Neural cell (in vitro differentiated cells): ENCODE measurements around the gene PRIMPOL. TPM values are rescaled to one million over a fixed set of nuclear protein-coding genes. Genes with fewer than 3 reads are reported as not detected.

Experiments used
- H2AFZ ChIP-seq: fragments of 200-600, 300-800 bp; sonication (generic), shearing (Covaris generic); 2 replicates; pipeline ENCODE4 v1.6.0; 2014; ENCODE audit warnings: low read depth, mild to moderate bottlenecking, antibody characterized with exemption, low read length, moderate library complexity
- H3F3A ChIP-seq: fragments of 200-600 bp; shearing (Covaris generic); 2 replicates; pipeline ENCODE4 v1.6.1; 2016; ENCODE audit warnings: mild to moderate bottlenecking, moderate library complexity, mixed read lengths, antibody characterized with exemption, low read length; ENCODE audit not compliant: insufficient read depth, poor library complexity, severe bottlenecking
- H3K27ac ChIP-seq: fragments of 200-600, 300-800 bp; sonication (generic), shearing (Covaris generic); 2 replicates; pipeline ENCODE4 v1.5.1; 2014; ENCODE audit warnings: mild to moderate bottlenecking, low read length, moderate library complexity
- H3K27me3 ChIP-seq: fragments of 300-800, 200-600 bp; sonication (generic), shearing (Covaris generic); 2 replicates; pipeline ENCODE4 v1.6.0; 2014; ENCODE audit warnings: mild to moderate bottlenecking, low read depth, low read length, moderate library complexity; ENCODE audit not compliant: insufficient read depth
- H3K36me3 ChIP-seq: fragments of 300-800, 200-600 bp; sonication (generic), shearing (Covaris generic); 2 replicates; pipeline ENCODE4 v1.5.1; 2014; ENCODE audit warnings: mild to moderate bottlenecking, antibody characterized with exemption, low read length, moderate library complexity; ENCODE audit not compliant: insufficient read depth
- H3K4me2 ChIP-seq: fragments of 300-800, 200-600 bp; sonication (generic), shearing (Covaris generic); 2 replicates; pipeline ENCODE4 v1.6.0; 2014; ENCODE audit warnings: mild to moderate bottlenecking, low read length
- H3K4me3 ChIP-seq: fragments of 300-800, 200-600 bp; sonication (generic), shearing (Covaris generic); 2 replicates; pipeline ENCODE4 v1.5.1; 2014; ENCODE audit warnings: mild to moderate bottlenecking, low read length, moderate library complexity
- H3K79me2 ChIP-seq: fragments of 200-600 bp; shearing (Covaris generic); replicated peaks from 2 replicates; pipeline ENCODE4 v1.6.0; 2014; ENCODE audit warnings: mild to moderate bottlenecking, low read length, moderate library complexity; ENCODE audit not compliant: insufficient read depth
- H3K9ac ChIP-seq: fragments of 300-800, 200-600 bp; sonication (generic), shearing (Covaris generic); 2 replicates; pipeline ENCODE4 v1.6.1; 2016; ENCODE audit warnings: mild to moderate bottlenecking, low read length, mixed read lengths
- H3K9me2 ChIP-seq: fragments of 200-600 bp; shearing (Covaris generic); 2 replicates; pipeline ENCODE4 v1.6.1; 2016; ENCODE audit warnings: mild to moderate bottlenecking, low read length, mixed read lengths; ENCODE audit not compliant: insufficient read depth
- H3K9me3 ChIP-seq: fragments of 200-600, 300-800 bp; sonication (generic), shearing (Covaris generic); 2 replicates; pipeline ENCODE4 v1.6.1; 2016; ENCODE audit warnings: mild to moderate bottlenecking, mixed run types, low read length, moderate library complexity, mixed read lengths
- H4K20me1 ChIP-seq: fragments of 200-600 bp; shearing (Covaris generic); 2 replicates; pipeline ENCODE4 v1.6.1; 2016; ENCODE audit warnings: mild to moderate bottlenecking, mixed run types; ENCODE audit not compliant: insufficient read depth
- CTCF ChIP-seq: fragments of 450-650 bp; IDR thresholded peaks from 2 replicates; pipeline ENCODE4 v1.5.1; 2014; ENCODE audit warnings: antibody characterized with exemption, mild to moderate bottlenecking, moderate library complexity; ENCODE audit not compliant: poor library complexity, severe bottlenecking
- EP300 ChIP-seq: fragments of 450-650 bp; conservative IDR thresholded peaks from 2 replicates; pipeline ENCODE4 v1.6.1; 2014; ENCODE audit warnings: antibody characterized with exemption, mild to moderate bottlenecking, moderate library complexity; ENCODE audit not compliant: poor library complexity, severe bottlenecking
- EZH2 ChIP-seq: fragments of 200-600, 300-800 bp; shearing (Covaris generic), sonication (generic); IDR thresholded peaks from 2 replicates; pipeline ENCODE4 v1.6.1; 2014; ENCODE audit warnings: antibody characterized with exemption, low read length, borderline replicate concordance, mild to moderate bottlenecking; ENCODE audit not compliant: insufficient read depth, poor library complexity, severe bottlenecking
- MXI1 ChIP-seq: fragments of 450-650 bp; conservative IDR thresholded peaks from 2 replicates; pipeline ENCODE4 v1.6.1; 2014; ENCODE audit warnings: antibody characterized with exemption, mild to moderate bottlenecking; ENCODE audit not compliant: poor library complexity, severe bottlenecking
- POLR2AphosphoS5 ChIP-seq: IDR thresholded peaks from 2 replicates; pipeline ENCODE4 v1.6.1; 2012
- RAD21 ChIP-seq: fragments of 450-650 bp; conservative IDR thresholded peaks from 2 replicates; pipeline ENCODE4 v1.6.1; 2014; ENCODE audit warnings: antibody characterized with exemption, mild to moderate bottlenecking, moderate library complexity
- REST ChIP-seq: IDR thresholded peaks from 2 replicates; pipeline ENCODE4 v1.6.1; 2012; ENCODE audit warnings: borderline replicate concordance
- SMC3 ChIP-seq: fragments of 450-650 bp; conservative IDR thresholded peaks from 2 replicates; pipeline ENCODE4 v1.6.1; 2014; ENCODE audit warnings: antibody characterized with exemption, mild to moderate bottlenecking, moderate library complexity; ENCODE audit not compliant: poor library complexity
- TAF1 ChIP-seq: IDR thresholded peaks from 2 replicates; pipeline ENCODE4 v1.6.1; 2012; ENCODE audit warnings: low read depth
- polyA plus RNA-seq: library from polyadenylated mRNA; depleted of rRNA; stranded (reverse); fragments of >200 nt; gene quantifications from 2 replicates; pipeline ENCODE4 v1.2.3, GENCODE V29; 2014

PRIMPOL gene
- polyA plus RNA-seq, 1 donor from 2014 or later, result 23.6 TPM

DNA sequence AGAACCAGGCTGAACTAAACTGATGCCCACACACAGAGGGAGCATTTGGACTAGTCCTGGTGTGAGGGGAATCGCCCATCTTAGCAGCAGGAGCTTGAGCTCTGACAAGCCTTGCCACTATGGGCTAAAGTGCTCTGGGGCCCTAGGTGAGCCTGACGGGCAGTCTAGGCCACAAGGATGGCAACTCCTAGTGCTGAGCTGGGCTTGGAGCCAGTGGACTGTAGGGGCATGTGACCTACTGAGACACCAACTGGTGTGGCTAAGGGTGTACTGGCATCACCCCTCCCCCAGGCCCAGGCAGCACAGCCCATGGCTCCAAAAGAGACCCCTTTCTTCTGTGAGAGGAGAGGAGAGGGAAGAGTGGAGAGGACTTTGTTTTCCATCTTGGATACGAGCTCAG, 69.9 kb downstream of the PRIMPOL start:
- H3K9me2 ChIP-seq, result no peaks in the 10 kb centered on the region
- H3K4me3 ChIP-seq, result no peak overlapping the region
- H4K20me1 ChIP-seq, result no peaks in the 10 kb centered on the region
- no peak for TF ChIP-seq CTCF
- no peak for TF ChIP-seq TAF1
- no peak for TF ChIP-seq MXI1
- no peak for TF ChIP-seq EZH2
- no peak for TF ChIP-seq EP300
- TF ChIP-seq SMC3, result no peak
- no peak for TF ChIP-seq RAD21
- TF ChIP-seq POLR2AphosphoS5, result no peak
- TF ChIP-seq REST, result no peak
- H3K9me3 ChIP-seq, result no peaks in the 10 kb centered on the region
- no peaks in the 10 kb centered on the region for H3K27me3 ChIP-seq
- no peaks in the 10 kb centered on the region for H3K36me3 ChIP-seq
- H3K9ac ChIP-seq, result no peak overlapping the region
- H3F3A ChIP-seq, result no peaks in the 10 kb centered on the region
- no peak overlapping the region for H3K27ac ChIP-seq
- H3K4me2 ChIP-seq, result no peak overlapping the region
- H2AFZ ChIP-seq, result no peak overlapping the region
- H3K79me2 ChIP-seq, result no peaks in the 10 kb centered on the region

GRCh38 chr4:184721254-184721653, 71.7 kb downstream of the PRIMPOL start:
- Histone ChIP-seq H2AFZ (no peak overlapping the region), H3K27me3 (no peaks in the 10 kb centered on the region), H3K9me2 (no peaks in the 10 kb centered on the region), H3K79me2 (no peaks in the 10 kb centered on the region), H3K9ac (no peak overlapping the region), H3K9me3 (no peaks in the 10 kb centered on the region), H3F3A (no peaks in the 10 kb centered on the region), H3K27ac (no peak overlapping the region), H3K4me2 (no peak overlapping the region), H3K36me3 (no peaks in the 10 kb centered on the region), H4K20me1 (no peaks in the 10 kb centered on the region), H3K4me3 (no peak overlapping the region)
- no peak for TF ChIP-seq POLR2AphosphoS5
- TF ChIP-seq RAD21, result no peak
- TF ChIP-seq EP300, result no peak
- TF ChIP-seq REST, result no peak
